Measurements from ENCODE around the gene POLR1E. TPM values are rescaled to one million over a fixed set of nuclear protein-coding genes. Genes with fewer than 3 reads are reported as not detected.

Gene POLR1E
- total RNA-seq, 1 donor from 2014 or later: 26.9 TPM

DNA sequence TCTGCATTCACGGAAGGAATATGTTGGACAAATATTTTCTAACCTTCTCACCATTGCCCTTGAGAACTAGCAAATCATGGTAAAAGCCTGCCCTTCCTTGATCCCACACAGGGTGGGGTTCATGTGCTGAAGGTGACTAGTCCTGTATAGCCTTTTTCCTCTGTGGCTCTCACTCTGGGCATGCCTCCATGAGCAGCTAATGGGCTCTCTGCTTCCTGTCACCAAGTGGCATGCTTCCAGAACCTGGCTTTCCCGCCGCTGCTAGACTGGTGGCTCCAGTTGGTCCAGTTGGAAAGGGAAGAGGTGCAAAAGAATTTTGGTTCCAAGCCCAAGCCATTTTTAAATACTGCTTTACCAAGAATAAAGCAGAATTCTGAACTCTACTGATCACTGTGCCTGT, 54.9 kb downstream of the POLR1E start:
- Histone ChIP-seq H3K4me3 (ENCODE audit: low read depth, low read length) (no peak overlapping the region), H3K27me3 (ENCODE audit: control insufficient read depth, insufficient read depth, low read length) (no peaks in the 10 kb centered on the region), H3K36me3 (ENCODE audit: control insufficient read depth, insufficient read depth, low read length) (peaks cover 2% of the 10 kb centered on the region)
- DNase-seq (ENCODE audit: low read depth): no peak
- TF ChIP-seq, protein P1, sequence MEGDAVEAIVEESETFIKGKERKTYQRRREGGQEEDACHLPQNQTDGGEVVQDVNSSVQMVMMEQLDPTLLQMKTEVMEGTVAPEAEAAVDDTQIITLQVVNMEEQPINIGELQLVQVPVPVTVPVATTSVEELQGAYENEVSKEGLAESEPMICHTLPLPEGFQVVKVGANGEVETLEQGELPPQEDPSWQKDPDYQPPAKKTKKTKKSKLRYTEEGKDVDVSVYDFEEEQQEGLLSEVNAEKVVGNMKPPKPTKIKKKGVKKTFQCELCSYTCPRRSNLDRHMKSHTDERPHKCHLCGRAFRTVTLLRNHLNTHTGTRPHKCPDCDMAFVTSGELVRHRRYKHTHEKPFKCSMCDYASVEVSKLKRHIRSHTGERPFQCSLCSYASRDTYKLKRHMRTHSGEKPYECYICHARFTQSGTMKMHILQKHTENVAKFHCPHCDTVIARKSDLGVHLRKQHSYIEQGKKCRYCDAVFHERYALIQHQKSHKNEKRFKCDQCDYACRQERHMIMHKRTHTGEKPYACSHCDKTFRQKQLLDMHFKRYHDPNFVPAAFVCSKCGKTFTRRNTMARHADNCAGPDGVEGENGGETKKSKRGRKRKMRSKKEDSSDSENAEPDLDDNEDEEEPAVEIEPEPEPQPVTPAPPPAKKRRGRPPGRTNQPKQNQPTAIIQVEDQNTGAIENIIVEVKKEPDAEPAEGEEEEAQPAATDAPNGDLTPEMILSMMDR (IDR thresholded peaks at IDR 0.05; ENCODE audit: insufficient read depth, low read length, poor library complexity, severe bottlenecking): no peak

DNA sequence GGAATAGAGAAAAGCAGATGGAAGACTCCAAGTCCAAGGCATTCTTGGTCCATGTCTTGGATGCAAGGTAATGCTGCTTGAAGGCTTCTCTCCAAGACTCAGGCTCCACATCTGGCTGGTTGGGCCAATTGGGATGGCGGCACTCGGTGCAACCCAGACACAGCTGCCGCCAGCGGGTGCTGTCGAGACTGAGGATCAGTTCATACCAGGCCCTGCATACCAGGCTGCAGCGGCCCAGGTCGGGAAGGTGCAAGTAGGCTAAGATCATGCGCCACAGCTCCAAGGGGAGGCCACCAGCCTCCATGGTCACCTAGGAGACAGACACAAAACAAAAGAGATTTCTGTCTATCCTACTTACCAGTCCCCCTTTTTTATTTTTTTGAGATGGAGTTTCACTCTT, 55.7 kb downstream of the POLR1E start:
- DNase-seq (ENCODE audit: low read depth): no peak
- TF ChIP-seq, protein P1 (IDR thresholded peaks at IDR 0.05; ENCODE audit: insufficient read depth, low read length, poor library complexity, severe bottlenecking): no peak
- H3K4me3 ChIP-seq (ENCODE audit: low read depth, low read length): no peak overlapping the region
- H3K36me3 ChIP-seq (ENCODE audit: control insufficient read depth, insufficient read depth, low read length): peaks cover 2% of the 10 kb centered on the region
- no peaks in the 10 kb centered on the region for H3K27me3 ChIP-seq (ENCODE audit: control insufficient read depth, insufficient read depth, low read length)

DNA sequence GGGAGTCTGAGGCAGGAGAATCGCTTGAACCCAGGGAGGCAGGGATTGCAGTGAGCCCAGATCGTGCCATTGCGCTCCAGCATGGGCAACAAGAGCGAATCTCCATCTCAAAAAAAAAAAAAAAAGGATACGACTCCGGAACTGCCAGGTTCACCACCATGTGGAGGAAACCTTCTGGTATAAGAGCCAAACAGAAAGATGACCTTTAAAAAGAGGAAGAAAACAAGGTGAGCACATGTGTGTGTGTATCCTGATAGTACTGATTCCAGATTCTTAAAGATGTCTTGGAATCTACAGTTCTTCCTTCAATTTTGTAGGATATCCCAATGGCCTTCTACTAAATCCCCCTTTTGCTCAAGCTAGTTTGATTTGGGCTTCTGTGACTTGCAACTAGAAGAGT, 56.7 kb downstream of the POLR1E start:
- DNase-seq (ENCODE audit: low read depth): no peak
- no peak overlapping the region for H3K4me3 ChIP-seq (ENCODE audit: low read depth, low read length)
- H3K36me3 ChIP-seq (ENCODE audit: control insufficient read depth, insufficient read depth, low read length): no peaks in the 10 kb centered on the region
- H3K27me3 ChIP-seq (ENCODE audit: control insufficient read depth, insufficient read depth, low read length): no peaks in the 10 kb centered on the region
- TF ChIP-seq, protein P1 (IDR thresholded peaks at IDR 0.05; ENCODE audit: insufficient read depth, low read length, poor library complexity, severe bottlenecking): no peak

DNA sequence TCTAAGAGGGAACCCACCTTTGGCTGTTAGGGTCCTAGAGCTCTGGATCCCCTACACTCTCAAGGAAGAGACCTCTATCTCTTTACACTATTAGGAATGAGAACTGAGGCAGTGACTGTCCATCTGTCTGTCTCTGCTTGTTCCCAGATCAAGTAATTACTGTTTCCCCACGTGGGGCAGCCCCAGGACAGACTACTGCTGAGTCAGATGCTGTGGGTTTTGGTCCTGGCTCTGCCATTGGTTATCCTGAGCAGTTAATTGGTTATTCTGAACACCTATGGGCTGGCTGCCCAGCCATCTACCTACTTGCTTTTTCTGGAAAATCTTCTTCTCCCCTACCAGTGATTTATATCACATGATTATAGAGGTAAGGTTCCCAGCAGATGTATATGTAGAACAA, 57.1 kb downstream of the POLR1E start:
- Histone ChIP-seq H3K4me3 (ENCODE audit: low read depth, low read length) (no peak overlapping the region), H3K36me3 (ENCODE audit: control insufficient read depth, insufficient read depth, low read length) (no peaks in the 10 kb centered on the region), H3K27me3 (ENCODE audit: control insufficient read depth, insufficient read depth, low read length) (no peaks in the 10 kb centered on the region)
- DNase-seq (ENCODE audit: low read depth): no peak
- TF ChIP-seq, protein P1 (IDR thresholded peaks at IDR 0.05; ENCODE audit: insufficient read depth, low read length, poor library complexity, severe bottlenecking): no peak

DNA sequence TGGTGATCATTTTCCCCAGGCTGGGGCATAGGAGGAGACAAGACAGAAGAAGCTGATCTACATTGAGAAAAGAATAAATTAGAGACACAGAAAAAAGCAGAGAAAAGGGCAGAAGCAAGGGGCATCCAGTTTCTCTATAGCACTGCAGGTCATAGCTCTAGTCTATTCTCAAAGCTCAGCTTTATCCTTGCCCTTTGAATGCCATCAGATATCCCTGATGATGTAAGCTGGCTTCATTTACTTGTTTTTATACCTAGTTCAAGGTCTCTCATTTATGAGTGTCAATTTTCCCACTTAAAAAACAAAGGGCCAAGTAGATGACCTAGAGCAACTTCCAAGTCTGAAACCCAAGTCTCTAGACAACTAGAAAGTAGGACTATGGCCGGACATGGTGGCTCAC, 57.7 kb downstream of the POLR1E start:
- Histone ChIP-seq H3K27me3 (ENCODE audit: control insufficient read depth, insufficient read depth, low read length) (no peaks in the 10 kb centered on the region), H3K4me3 (ENCODE audit: low read depth, low read length) (no peak overlapping the region), H3K36me3 (ENCODE audit: control insufficient read depth, insufficient read depth, low read length) (no peaks in the 10 kb centered on the region)
- TF ChIP-seq, protein P1 (IDR thresholded peaks at IDR 0.05; ENCODE audit: insufficient read depth, low read length, poor library complexity, severe bottlenecking): no peak
- no peak for DNase-seq (ENCODE audit: low read depth)

DNA sequence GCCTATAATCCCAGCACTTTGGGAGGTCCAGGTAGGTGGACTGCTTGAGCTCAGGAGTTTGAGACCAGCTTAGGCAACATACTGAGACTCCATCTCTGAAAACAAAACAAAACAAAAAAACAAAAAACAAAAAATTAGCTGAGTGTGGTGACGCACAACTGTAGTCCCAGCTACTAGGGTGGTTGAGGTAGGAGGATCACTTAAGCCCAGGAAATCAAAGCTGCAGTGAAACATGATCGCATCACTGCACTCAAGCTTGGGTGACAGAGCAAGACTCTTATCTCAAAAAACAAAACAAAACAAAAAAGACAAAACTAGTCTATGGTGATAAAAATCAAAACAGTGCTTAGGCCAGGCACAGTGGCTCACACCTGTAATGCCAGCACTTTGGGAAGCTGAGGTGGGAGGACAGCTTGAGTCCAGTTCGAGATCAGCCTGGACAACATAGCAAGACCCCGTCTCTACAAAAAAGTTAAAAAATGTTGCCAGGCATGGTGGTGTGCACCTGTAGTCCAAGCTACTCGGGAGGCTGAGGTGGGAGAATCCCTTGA, 61.7 kb downstream of the POLR1E start:
- Histone ChIP-seq H3K27me3 (ENCODE audit: control insufficient read depth, insufficient read depth, low read length) (no peaks in the 10 kb centered on the region), H3K4me3 (ENCODE audit: low read depth, low read length) (no peak overlapping the region), H3K36me3 (ENCODE audit: control insufficient read depth, insufficient read depth, low read length) (no peaks in the 10 kb centered on the region)
- TF ChIP-seq, protein P1 (IDR thresholded peaks at IDR 0.05; ENCODE audit: insufficient read depth, low read length, poor library complexity, severe bottlenecking): no peak
- DNase-seq (ENCODE audit: low read depth): no peak

Data from kidney epithelial cell (primary cell).